GM23338 (cell line): ENCODE data around the gene DEPDC1. TPM values are rescaled to one million over a fixed set of nuclear protein-coding genes. Genes with fewer than 3 reads are reported as not detected.

Source experiments
- ATAC-seq: fragments of 200-7000 bp; cut with Tn5 transposase; 3 replicates; pipeline ENCODE4 v1.9.1; 2020
- DNase-seq: peaks from one replicate; pipeline ENCODE4 v3.0.0-alpha.2; 2015; ENCODE audit warnings: low spot score
- H2AFZ ChIP-seq: fragments of 200-600 bp; sonication (generic); 2 replicates; pipeline ENCODE4 v1.8.0; 2016; ENCODE audit warnings: antibody characterized with exemption, mild to moderate bottlenecking, moderate library complexity
- H3F3A ChIP-seq: fragments of 200-600 bp; sonication (generic); replicated peaks from 2 replicates; pipeline ENCODE4 v1.8.0; 2017; ENCODE audit warnings: antibody characterized with exemption, mixed run types, low read depth
- H3K27ac ChIP-seq: fragments of 200-600 bp; sonication (generic); 2 replicates; pipeline ENCODE4 v1.6.1; 2016; ENCODE audit warnings: low read depth
- H3K27me3 ChIP-seq: fragments of 200-600 bp; sonication (generic); 2 replicates; pipeline ENCODE4 v1.8.0; 2016; ENCODE audit warnings: mild to moderate bottlenecking, mixed run types, moderate library complexity; ENCODE audit not compliant: insufficient read depth
- H3K36me3 ChIP-seq: fragments of 200-600 bp; sonication (generic); 2 replicates; pipeline ENCODE4 v1.8.0; 2016; ENCODE audit warnings: mild to moderate bottlenecking; ENCODE audit not compliant: insufficient read depth
- H3K4me1 ChIP-seq: fragments of 200-600 bp; sonication (generic); 2 replicates; pipeline ENCODE4 v1.8.0; 2016; ENCODE audit warnings: mild to moderate bottlenecking, moderate library complexity; ENCODE audit not compliant: insufficient read depth
- H3K4me2 ChIP-seq: fragments of 200-600 bp; sonication (generic); 2 replicates; pipeline ENCODE4 v1.7.1; 2017; ENCODE audit warnings: mixed run types
- H3K4me3 ChIP-seq: fragments of 200-600 bp; sonication (generic); 2 replicates; pipeline ENCODE4 v1.6.1; 2016; ENCODE audit warnings: mixed run types
- H3K79me2 ChIP-seq: fragments of 200-600 bp; sonication (generic); replicated peaks from 2 replicates; pipeline ENCODE4 v1.8.0; 2017; ENCODE audit warnings: mild to moderate bottlenecking; ENCODE audit not compliant: insufficient read depth
- H3K9me2 ChIP-seq: fragments of 200-600 bp; sonication (generic); 2 replicates; pipeline ENCODE4 v1.8.0; 2017; ENCODE audit not compliant: insufficient read depth
- H4K20me1 ChIP-seq: fragments of 200-600 bp; sonication (generic); replicated peaks from 2 replicates; pipeline ENCODE4 v1.8.0; 2017; ENCODE audit warnings: mild to moderate bottlenecking; ENCODE audit not compliant: insufficient read depth
- H3K27ac Mint-ChIP-seq: 2 replicates; pipeline ENCODE4 v1.8.0; 2020; ENCODE audit warnings: inconsistent platforms, mild to moderate bottlenecking, moderate library complexity, mixed read lengths
- H3K27me3 Mint-ChIP-seq: 3 replicates; pipeline ENCODE4 v1.8.0; 2022; ENCODE audit warnings: low read depth, mild to moderate bottlenecking, moderate library complexity, mixed read lengths, inconsistent platforms; ENCODE audit not compliant: insufficient read depth, poor library complexity
- H3K36me3 Mint-ChIP-seq: 3 replicates; pipeline ENCODE4 v1.8.0; 2021; ENCODE audit warnings: low read depth, mild to moderate bottlenecking, inconsistent platforms, moderate library complexity, mixed read lengths
- H3K4me1 Mint-ChIP-seq: 3 replicates; pipeline ENCODE4 v1.8.0; 2020; ENCODE audit warnings: mild to moderate bottlenecking, inconsistent platforms, mixed read lengths
- H3K4me3 Mint-ChIP-seq: 3 replicates; pipeline ENCODE4 v1.8.0; 2021; ENCODE audit warnings: moderate library complexity, mild to moderate bottlenecking, inconsistent platforms, mixed read lengths
- H3K9me3 Mint-ChIP-seq: 3 replicates; pipeline ENCODE4 v1.8.0; 2020; ENCODE audit warnings: moderate library complexity, mild to moderate bottlenecking, inconsistent platforms, mixed read lengths
- CREB1 ChIP-seq: fragments of 250-450 bp; sonication (Bioruptor Pico); IDR thresholded peaks from 2 replicates; pipeline ENCODE4 v1.5.0; 2020; ENCODE audit warnings: low read depth, mild to moderate bottlenecking, moderate library complexity
- EZH2 ChIP-seq: fragments of 200-600 bp; sonication (generic); IDR thresholded peaks from one replicate; pipeline ENCODE4 v1.8.0; 2017; ENCODE audit warnings: antibody characterized with exemption, mild to moderate bottlenecking, low read depth; ENCODE audit not compliant: unreplicated experiment
- EZH2phosphoT487 ChIP-seq: fragments of 200-600 bp; sonication (generic); IDR thresholded peaks from one replicate; pipeline ENCODE4 v1.8.1; 2018; ENCODE audit warnings: antibody characterized with exemption; ENCODE audit not compliant: unreplicated experiment
- JUNB ChIP-seq: IDR thresholded peaks from one replicate; pipeline ENCODE4 v1.6.1; 2016; ENCODE audit warnings: antibody characterized with exemption; ENCODE audit not compliant: unreplicated experiment
- NANOG ChIP-seq: IDR thresholded peaks from 2 replicates; pipeline ENCODE4 v1.6.1; 2016; ENCODE audit warnings: antibody characterized with exemption, borderline replicate concordance
- POLR2AphosphoS5 ChIP-seq: IDR thresholded peaks from 2 replicates; pipeline ENCODE4 v1.6.1; 2016; ENCODE audit warnings: antibody characterized with exemption, low read depth
- STAT1 ChIP-seq: IDR thresholded peaks from one replicate; pipeline ENCODE4 v1.6.1; 2016; ENCODE audit warnings: antibody characterized with exemption; ENCODE audit not compliant: unreplicated experiment
- ZNF114 ChIP-seq: fragments of 250-450 bp; sonication (Bioruptor Pico); IDR thresholded peaks from 2 replicates; pipeline ENCODE4 v1.5.0; 2020; ENCODE audit warnings: mild to moderate bottlenecking, moderate library complexity
- ZNF331 ChIP-seq: fragments of 250-450 bp; sonication (Bioruptor Pico); IDR thresholded peaks from 2 replicates; pipeline ENCODE4 v1.5.0; 2020; ENCODE audit warnings: low read depth, mild to moderate bottlenecking, moderate library complexity
- polyA plus RNA-seq: library from polyadenylated mRNA; unstranded; fragments of >200 nt; fragmentation: Nextera tagmentation; extraction: Ambion mirVana; gene quantifications from 2 replicates; pipeline ENCODE4 v1.2.1, GENCODE V29; 2016
- total RNA-seq: library from RNA; depleted of rRNA; stranded (reverse); fragments of >200 nt; shearing (Covaris generic); gene quantifications from 2 replicates; pipeline ENCODE4 v1.2.3, GENCODE V29; 2014
- TF ChIP-seq, protein P1 (sequence below): IDR thresholded peaks from one replicate; pipeline ENCODE4 v1.6.1; 2018; ENCODE audit warnings: antibody characterized with exemption; ENCODE audit not compliant: unreplicated experiment
- TF ChIP-seq, protein P2 (sequence below): fragments of 250-450 bp; sonication (Bioruptor Pico); IDR thresholded peaks from 2 replicates; pipeline ENCODE4 v1.5.0; 2020; ENCODE audit warnings: mild to moderate bottlenecking, moderate library complexity
- TF ChIP-seq, protein P3 (sequence below): IDR thresholded peaks from 2 replicates; pipeline ENCODE4 v1.6.1; 2016; ENCODE audit warnings: antibody characterized with exemption
- TF ChIP-seq, protein P4 (sequence below), 2 experiments: fragments of 200-600 bp in 1 of 2; sonication (generic) in 1 of 2; conservative IDR thresholded peaks; 2 replicates each; pipeline versions ENCODE4 v1.5.1 to v1.6.1; 2016 to 2017; ENCODE audit warnings: antibody characterized with exemption in 2 of 2, low read depth in 2 of 2, mild to moderate bottlenecking in 2 of 2, moderate library complexity in 1 of 2

The DEPDC1 gene
- total and polyA plus RNA-seq, 2 experiments from 2014 or later, result 30.0 to 42.9 TPM

DNA sequence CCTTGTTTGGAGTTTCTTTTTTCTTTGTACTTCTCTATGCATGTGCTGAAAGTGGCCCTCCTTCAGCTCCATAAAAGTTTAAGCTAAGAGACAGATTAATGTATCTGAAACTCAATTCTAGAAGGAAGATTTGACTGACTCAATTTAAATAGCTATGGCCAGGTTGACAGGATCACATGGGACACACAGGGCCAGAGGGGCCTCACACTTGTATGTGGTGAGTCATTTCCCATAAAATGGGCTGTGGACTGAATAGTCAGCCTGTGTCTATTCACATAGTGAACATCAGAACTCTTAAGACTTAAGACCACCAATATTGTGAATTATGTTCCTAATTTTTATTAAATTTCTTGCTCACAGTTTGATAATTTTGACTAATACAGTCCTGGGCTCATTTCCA is 45.7 kb upstream of the DEPDC1 start:
- TF ChIP-seq STAT1 (no peak), NANOG (no peak), ZNF331 (CRISPR knock-in tag) (no peak), JUNB (no peak), CREB1 (CRISPR knock-in tag) (no peak), ZNF114 (CRISPR knock-in tag) (no peak), EZH2 (no peak), POLR2AphosphoS5 (no peak), EZH2phosphoT487 (no peak)
- TF ChIP-seq, protein P1, sequence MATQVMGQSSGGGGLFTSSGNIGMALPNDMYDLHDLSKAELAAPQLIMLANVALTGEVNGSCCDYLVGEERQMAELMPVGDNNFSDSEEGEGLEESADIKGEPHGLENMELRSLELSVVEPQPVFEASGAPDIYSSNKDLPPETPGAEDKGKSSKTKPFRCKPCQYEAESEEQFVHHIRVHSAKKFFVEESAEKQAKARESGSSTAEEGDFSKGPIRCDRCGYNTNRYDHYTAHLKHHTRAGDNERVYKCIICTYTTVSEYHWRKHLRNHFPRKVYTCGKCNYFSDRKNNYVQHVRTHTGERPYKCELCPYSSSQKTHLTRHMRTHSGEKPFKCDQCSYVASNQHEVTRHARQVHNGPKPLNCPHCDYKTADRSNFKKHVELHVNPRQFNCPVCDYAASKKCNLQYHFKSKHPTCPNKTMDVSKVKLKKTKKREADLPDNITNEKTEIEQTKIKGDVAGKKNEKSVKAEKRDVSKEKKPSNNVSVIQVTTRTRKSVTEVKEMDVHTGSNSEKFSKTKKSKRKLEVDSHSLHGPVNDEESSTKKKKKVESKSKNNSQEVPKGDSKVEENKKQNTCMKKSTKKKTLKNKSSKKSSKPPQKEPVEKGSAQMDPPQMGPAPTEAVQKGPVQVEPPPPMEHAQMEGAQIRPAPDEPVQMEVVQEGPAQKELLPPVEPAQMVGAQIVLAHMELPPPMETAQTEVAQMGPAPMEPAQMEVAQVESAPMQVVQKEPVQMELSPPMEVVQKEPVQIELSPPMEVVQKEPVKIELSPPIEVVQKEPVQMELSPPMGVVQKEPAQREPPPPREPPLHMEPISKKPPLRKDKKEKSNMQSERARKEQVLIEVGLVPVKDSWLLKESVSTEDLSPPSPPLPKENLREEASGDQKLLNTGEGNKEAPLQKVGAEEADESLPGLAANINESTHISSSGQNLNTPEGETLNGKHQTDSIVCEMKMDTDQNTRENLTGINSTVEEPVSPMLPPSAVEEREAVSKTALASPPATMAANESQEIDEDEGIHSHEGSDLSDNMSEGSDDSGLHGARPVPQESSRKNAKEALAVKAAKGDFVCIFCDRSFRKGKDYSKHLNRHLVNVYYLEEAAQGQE, result no peak
- TF ChIP-seq, protein P2, sequence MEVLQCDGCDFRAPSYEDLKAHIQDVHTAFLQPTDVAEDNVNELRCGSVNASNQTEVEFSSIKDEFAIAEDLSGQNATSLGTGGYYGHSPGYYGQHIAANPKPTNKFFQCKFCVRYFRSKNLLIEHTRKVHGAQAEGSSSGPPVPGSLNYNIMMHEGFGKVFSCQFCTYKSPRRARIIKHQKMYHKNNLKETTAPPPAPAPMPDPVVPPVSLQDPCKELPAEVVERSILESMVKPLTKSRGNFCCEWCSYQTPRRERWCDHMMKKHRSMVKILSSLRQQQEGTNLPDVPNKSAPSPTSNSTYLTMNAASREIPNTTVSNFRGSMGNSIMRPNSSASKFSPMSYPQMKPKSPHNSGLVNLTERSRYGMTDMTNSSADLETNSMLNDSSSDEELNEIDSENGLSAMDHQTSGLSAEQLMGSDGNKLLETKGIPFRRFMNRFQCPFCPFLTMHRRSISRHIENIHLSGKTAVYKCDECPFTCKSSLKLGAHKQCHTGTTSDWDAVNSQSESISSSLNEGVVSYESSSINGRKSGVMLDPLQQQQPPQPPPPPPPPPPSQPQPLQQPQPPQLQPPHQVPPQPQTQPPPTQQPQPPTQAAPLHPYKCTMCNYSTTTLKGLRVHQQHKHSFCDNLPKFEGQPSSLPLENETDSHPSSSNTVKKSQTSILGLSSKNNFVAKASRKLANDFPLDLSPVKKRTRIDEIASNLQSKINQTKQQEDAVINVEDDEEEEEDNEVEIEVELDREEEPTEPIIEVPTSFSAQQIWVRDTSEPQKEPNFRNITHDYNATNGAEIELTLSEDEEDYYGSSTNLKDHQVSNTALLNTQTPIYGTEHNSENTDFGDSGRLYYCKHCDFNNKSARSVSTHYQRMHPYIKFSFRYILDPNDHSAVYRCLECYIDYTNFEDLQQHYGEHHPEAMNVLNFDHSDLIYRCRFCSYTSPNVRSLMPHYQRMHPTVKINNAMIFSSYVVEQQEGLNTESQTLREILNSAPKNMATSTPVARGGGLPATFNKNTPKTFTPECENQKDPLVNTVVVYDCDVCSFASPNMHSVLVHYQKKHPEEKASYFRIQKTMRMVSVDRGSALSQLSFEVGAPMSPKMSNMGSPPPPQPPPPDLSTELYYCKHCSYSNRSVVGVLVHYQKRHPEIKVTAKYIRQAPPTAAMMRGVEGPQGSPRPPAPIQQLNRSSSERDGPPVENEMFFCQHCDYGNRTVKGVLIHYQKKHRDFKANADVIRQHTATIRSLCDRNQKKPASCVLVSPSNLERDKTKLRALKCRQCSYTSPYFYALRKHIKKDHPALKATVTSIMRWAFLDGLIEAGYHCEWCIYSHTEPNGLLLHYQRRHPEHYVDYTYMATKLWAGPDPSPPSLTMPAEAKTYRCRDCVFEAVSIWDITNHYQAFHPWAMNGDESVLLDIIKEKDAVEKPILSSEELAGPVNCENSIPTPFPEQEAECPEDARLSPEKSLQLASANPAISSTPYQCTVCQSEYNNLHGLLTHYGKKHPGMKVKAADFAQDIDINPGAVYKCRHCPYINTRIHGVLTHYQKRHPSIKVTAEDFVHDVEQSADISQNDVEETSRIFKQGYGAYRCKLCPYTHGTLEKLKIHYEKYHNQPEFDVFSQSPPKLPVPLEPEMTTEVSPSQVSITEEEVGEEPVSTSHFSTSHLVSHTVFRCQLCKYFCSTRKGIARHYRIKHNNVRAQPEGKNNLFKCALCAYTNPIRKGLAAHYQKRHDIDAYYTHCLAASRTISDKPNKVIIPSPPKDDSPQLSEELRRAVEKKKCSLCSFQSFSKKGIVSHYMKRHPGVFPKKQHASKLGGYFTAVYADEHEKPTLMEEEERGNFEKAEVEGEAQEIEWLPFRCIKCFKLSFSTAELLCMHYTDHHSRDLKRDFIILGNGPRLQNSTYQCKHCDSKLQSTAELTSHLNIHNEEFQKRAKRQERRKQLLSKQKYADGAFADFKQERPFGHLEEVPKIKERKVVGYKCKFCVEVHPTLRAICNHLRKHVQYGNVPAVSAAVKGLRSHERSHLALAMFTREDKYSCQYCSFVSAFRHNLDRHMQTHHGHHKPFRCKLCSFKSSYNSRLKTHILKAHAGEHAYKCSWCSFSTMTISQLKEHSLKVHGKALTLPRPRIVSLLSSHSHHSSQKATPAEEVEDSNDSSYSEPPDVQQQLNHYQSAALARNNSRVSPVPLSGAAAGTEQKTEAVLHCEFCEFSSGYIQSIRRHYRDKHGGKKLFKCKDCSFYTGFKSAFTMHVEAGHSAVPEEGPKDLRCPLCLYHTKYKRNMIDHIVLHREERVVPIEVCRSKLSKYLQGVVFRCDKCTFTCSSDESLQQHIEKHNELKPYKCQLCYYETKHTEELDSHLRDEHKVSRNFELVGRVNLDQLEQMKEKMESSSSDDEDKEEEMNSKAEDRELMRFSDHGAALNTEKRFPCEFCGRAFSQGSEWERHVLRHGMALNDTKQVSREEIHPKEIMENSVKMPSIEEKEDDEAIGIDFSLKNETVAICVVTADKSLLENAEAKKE, result no peak
- TF ChIP-seq, protein P3, sequence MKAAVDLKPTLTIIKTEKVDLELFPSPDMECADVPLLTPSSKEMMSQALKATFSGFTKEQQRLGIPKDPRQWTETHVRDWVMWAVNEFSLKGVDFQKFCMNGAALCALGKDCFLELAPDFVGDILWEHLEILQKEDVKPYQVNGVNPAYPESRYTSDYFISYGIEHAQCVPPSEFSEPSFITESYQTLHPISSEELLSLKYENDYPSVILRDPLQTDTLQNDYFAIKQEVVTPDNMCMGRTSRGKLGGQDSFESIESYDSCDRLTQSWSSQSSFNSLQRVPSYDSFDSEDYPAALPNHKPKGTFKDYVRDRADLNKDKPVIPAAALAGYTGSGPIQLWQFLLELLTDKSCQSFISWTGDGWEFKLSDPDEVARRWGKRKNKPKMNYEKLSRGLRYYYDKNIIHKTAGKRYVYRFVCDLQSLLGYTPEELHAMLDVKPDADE, result no peak
- TF ChIP-seq, protein P4, sequence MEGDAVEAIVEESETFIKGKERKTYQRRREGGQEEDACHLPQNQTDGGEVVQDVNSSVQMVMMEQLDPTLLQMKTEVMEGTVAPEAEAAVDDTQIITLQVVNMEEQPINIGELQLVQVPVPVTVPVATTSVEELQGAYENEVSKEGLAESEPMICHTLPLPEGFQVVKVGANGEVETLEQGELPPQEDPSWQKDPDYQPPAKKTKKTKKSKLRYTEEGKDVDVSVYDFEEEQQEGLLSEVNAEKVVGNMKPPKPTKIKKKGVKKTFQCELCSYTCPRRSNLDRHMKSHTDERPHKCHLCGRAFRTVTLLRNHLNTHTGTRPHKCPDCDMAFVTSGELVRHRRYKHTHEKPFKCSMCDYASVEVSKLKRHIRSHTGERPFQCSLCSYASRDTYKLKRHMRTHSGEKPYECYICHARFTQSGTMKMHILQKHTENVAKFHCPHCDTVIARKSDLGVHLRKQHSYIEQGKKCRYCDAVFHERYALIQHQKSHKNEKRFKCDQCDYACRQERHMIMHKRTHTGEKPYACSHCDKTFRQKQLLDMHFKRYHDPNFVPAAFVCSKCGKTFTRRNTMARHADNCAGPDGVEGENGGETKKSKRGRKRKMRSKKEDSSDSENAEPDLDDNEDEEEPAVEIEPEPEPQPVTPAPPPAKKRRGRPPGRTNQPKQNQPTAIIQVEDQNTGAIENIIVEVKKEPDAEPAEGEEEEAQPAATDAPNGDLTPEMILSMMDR (conservative IDR thresholded peaks at IDR 0.05; ENCODE audit: low read depth in 2 of 2), result no peak
- H3K4me1 ChIP-seq, result no peaks in the 10 kb centered on the region
- no peak overlapping the region for H3K4me3 ChIP-seq
- Mint-ChIP-seq H3K4me3 (no peak overlapping the region), H3K27ac (no peak overlapping the region), H3K27me3 (no peaks in the 10 kb centered on the region), H3K4me1 (0 out of 3 replicates have a peak, but pooled peaks cover 2% of the 10 kb centered on the region), H3K36me3 (no peaks in the 10 kb centered on the region), H3K9me3 (no peaks in the 10 kb centered on the region)
- no peaks in the 10 kb centered on the region for H3K36me3 ChIP-seq
- no peaks in the 10 kb centered on the region for H3F3A ChIP-seq
- no peak for ATAC-seq
- no peaks in the 10 kb centered on the region for H3K9me2 ChIP-seq
- H4K20me1 ChIP-seq, result no peaks in the 10 kb centered on the region
- no peak overlapping the region for H2AFZ ChIP-seq
- no peak overlapping the region for H3K27ac ChIP-seq
- no peak for DNase-seq
- H3K27me3 ChIP-seq, result no peaks in the 10 kb centered on the region
- H3K4me2 ChIP-seq, result no peak overlapping the region
- no peaks in the 10 kb centered on the region for H3K79me2 ChIP-seq
